GM13976 (cell line): ENCODE measurements around the gene AGPS.
A peak's percentile ranks its signal among the peaks of the same experiment; 100 is the strongest.
"Not testable (repeated sequence)": the region's sequence is repeated elsewhere in the genome, so short reads cannot be mapped to it uniquely, and the experiment has no call there.

Experiments
- DNase-seq: peaks from one replicate; pipeline ENCODE4 v3.0.0; 2012; ENCODE audit warnings: low spot score
- in situ Hi-C: fragments of 300-500 bp; cut with MboI; formaldehyde crosslinking; loops from one replicate; pipeline ENCODE4 v1.12.0; 2022; ENCODE audit warnings: low sequenced_read_pairs, mixed read lengths, inconsistent platforms; ENCODE audit not compliant: unreplicated experiment
- TF ChIP-seq, protein P1 (sequence below): IDR thresholded peaks from 2 replicates; pipeline ENCODE4 v1.5.1; 2012; ENCODE audit warnings: borderline replicate concordance, mild to moderate bottlenecking; ENCODE audit not compliant: insufficient read depth; ENCODE audit errors: extremely low read depth, missing control alignments, control extremely low read depth

The AGPS gene

DNA sequence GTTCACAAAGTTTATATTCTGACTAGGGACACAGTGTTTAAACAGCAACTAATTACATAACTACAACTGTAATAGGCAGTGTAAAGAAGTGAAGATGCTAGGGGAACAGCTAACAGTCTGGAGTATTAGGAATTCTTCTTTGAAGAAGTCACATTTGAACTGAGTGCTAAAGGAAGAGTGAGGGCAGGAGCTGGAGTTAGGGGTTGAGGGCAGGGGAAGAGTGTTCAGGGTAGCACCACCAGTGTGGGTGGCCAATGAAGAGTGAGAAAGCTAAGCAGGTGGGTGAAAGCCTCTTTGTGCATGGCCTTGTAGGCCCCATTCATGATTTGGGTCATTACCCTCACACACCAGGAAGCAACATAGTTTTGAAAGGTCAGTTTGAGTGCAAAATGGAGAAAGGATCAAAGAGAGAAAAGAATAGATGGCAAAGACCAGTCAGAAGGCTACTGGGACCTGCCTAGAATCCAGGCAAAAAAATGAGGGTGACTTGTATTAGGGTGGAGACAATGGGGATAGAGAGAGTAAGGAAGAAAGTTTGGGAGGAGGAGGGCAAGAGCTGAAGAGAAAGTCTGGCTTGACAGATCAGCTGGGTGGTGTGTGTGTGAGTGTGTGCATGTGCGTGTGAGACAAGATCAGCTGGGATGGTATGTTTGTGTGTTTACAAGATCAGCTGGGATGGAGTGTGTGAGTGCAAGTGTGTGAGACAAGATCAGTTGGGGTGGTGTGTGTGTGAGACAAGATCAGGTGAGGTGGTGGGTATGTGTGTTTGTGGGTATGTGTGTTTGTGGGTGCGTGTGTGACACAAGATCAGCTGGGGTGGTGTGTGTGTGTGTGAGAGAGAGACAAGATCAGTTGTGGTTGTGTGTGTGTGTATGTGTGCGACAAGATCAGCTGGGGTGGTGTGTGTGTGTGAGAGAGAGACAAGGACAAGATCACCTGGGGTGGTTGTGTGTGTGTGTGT, 43.6 kb upstream of the AGPS start:
- TF ChIP-seq, protein P1, sequence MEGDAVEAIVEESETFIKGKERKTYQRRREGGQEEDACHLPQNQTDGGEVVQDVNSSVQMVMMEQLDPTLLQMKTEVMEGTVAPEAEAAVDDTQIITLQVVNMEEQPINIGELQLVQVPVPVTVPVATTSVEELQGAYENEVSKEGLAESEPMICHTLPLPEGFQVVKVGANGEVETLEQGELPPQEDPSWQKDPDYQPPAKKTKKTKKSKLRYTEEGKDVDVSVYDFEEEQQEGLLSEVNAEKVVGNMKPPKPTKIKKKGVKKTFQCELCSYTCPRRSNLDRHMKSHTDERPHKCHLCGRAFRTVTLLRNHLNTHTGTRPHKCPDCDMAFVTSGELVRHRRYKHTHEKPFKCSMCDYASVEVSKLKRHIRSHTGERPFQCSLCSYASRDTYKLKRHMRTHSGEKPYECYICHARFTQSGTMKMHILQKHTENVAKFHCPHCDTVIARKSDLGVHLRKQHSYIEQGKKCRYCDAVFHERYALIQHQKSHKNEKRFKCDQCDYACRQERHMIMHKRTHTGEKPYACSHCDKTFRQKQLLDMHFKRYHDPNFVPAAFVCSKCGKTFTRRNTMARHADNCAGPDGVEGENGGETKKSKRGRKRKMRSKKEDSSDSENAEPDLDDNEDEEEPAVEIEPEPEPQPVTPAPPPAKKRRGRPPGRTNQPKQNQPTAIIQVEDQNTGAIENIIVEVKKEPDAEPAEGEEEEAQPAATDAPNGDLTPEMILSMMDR = no peak
- in situ Hi-C loops = loop anchor here (25.0 kb wide), 1 partner anchor 263 kb away; a partner anchor contains a TSS
- peak; percentile 16 for DNase-seq

DNA sequence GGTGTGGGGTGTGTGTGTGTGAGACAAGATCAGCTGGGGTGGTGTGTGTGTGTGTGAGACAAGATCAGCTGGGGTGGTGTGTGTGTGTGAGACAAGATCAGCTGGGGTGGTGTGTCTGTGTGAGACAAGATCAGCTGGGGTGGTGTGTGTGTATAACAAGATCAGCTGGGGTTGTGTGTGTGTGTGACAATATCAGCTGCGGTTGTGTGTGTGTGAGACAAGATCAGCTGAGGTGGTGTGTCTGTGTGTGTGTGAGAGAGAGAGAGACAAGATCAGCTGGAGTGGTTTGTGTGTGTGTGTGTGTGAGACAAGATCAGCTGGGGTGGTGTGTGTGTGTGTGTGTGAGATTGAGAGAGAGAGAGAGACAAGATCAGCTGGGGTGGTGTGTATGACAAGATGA, 41.9 kb upstream of the AGPS start:
- DNase-seq, in situ Hi-C loops: not testable (repeated sequence)

DNA sequence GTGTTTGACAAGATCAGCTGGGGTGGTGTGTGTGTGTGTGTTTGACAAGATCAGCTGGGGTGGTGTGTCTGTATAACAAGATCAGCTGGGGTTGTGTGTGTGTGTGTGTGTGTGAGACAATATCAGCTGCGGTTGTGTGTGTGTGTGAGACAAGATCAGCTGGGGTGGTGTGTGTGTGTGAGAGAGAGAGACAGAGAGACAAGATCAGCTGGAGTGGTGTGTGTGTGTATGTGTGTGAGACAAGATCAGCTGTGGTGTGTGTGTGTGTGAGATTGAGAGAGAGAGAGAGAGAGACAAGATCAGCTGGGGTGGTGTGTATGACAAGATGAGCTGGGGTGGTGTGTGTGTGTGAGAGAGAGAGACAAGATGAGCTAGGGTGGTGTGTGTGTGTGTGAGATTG, 41.5 kb upstream of the AGPS start:
- DNase-seq, in situ Hi-C loops: not testable (repeated sequence)

- in situ Hi-C loops = no loop called here
- DNase-seq = no peak
- TF ChIP-seq, protein P1 = no peak
These were observed 40.0 kb upstream of the AGPS start for GRCh38 chr2:177352441-177353186.

- DNase-seq = no peak
- in situ Hi-C loops = no loop called here
- TF ChIP-seq, protein P1 = no peak
These were observed 39.4 kb upstream of the AGPS start for GRCh38 chr2:177353187-177353478.

- in situ Hi-C loops, DNase-seq: not testable (repeated sequence)
These were observed 38.0 kb upstream of the AGPS start for GRCh38 chr2:177354541-177354940.

- in situ Hi-C loops = no loop called here
- DNase-seq = no peak
- TF ChIP-seq, protein P1 = no peak
These were observed 36.7 kb upstream of the AGPS start for GRCh38 chr2:177355874-177356273.

DNA sequence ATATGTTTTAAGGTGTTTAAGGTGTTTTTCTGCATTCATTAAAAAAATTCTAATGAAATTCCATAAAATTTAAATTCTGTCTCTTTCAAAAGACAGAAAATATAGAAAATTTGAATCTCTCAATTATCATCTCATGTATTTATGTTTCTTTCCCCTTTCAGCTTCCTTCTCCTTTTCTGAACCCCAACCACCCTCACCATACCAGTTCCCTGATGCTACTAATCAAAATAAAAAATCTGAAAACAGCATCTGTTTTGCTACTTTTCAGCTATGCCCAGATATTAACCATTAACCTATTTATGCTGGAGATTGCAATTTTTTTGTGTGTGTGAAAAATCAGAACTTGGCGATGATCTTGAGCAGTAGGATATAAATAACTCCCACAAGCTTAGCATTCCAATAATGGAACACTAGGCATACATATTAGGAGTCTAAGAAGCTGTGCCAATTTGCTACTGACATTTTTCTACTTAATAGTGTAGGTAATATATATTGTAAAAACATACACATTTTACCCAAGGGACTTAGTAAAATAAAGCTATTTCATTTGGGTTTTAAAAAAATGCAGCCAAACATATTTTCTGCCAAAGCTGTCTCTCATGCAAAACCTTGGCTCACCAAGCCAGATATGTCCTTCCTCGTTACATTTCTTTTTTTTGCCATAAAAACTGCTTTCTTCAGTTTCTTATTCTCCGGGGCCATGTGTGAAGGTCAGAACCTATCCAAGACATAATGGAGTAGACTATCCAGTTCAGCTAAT, 32.6 kb upstream of the AGPS start:
- in situ Hi-C loops = no loop called here
- DNase-seq = no peak
- TF ChIP-seq, protein P1 = no peak
